GM23338 (cell line): ENCODE measurements around the gene PSMG1. TPM values are rescaled to one million over a fixed set of nuclear protein-coding genes. Genes with fewer than 3 reads are reported as not detected.
A peak's percentile ranks its signal among the peaks of the same experiment; 100 is the strongest.

Experiments
- ATAC-seq: fragments of 200-7000 bp; cut with Tn5 transposase; 3 replicates; pipeline ENCODE4 v1.9.1; 2020
- DNase-seq: peaks from one replicate; pipeline ENCODE4 v3.0.0-alpha.2; 2015; ENCODE audit warnings: low spot score
- H2AFZ ChIP-seq: fragments of 200-600 bp; sonication (generic); 2 replicates; pipeline ENCODE4 v1.8.0; 2016; ENCODE audit warnings: antibody characterized with exemption, mild to moderate bottlenecking, moderate library complexity
- H3F3A ChIP-seq: fragments of 200-600 bp; sonication (generic); replicated peaks from 2 replicates; pipeline ENCODE4 v1.8.0; 2017; ENCODE audit warnings: antibody characterized with exemption, mixed run types, low read depth
- H3K27ac ChIP-seq: fragments of 200-600 bp; sonication (generic); 2 replicates; pipeline ENCODE4 v1.6.1; 2016; ENCODE audit warnings: low read depth
- H3K27me3 ChIP-seq: fragments of 200-600 bp; sonication (generic); 2 replicates; pipeline ENCODE4 v1.8.0; 2016; ENCODE audit warnings: mild to moderate bottlenecking, mixed run types, moderate library complexity; ENCODE audit not compliant: insufficient read depth
- H3K36me3 ChIP-seq: fragments of 200-600 bp; sonication (generic); 2 replicates; pipeline ENCODE4 v1.8.0; 2016; ENCODE audit warnings: mild to moderate bottlenecking; ENCODE audit not compliant: insufficient read depth
- H3K4me1 ChIP-seq: fragments of 200-600 bp; sonication (generic); 2 replicates; pipeline ENCODE4 v1.8.0; 2016; ENCODE audit warnings: mild to moderate bottlenecking, moderate library complexity; ENCODE audit not compliant: insufficient read depth
- H3K4me2 ChIP-seq: fragments of 200-600 bp; sonication (generic); 2 replicates; pipeline ENCODE4 v1.7.1; 2017; ENCODE audit warnings: mixed run types
- H3K4me3 ChIP-seq: fragments of 200-600 bp; sonication (generic); 2 replicates; pipeline ENCODE4 v1.6.1; 2016; ENCODE audit warnings: mixed run types
- H3K79me2 ChIP-seq: fragments of 200-600 bp; sonication (generic); replicated peaks from 2 replicates; pipeline ENCODE4 v1.8.0; 2017; ENCODE audit warnings: mild to moderate bottlenecking; ENCODE audit not compliant: insufficient read depth
- H3K9me2 ChIP-seq: fragments of 200-600 bp; sonication (generic); 2 replicates; pipeline ENCODE4 v1.8.0; 2017; ENCODE audit not compliant: insufficient read depth
- H4K20me1 ChIP-seq: fragments of 200-600 bp; sonication (generic); replicated peaks from 2 replicates; pipeline ENCODE4 v1.8.0; 2017; ENCODE audit warnings: mild to moderate bottlenecking; ENCODE audit not compliant: insufficient read depth
- H3K27ac Mint-ChIP-seq: 2 replicates; pipeline ENCODE4 v1.8.0; 2020; ENCODE audit warnings: inconsistent platforms, mild to moderate bottlenecking, moderate library complexity, mixed read lengths
- H3K27me3 Mint-ChIP-seq: 3 replicates; pipeline ENCODE4 v1.8.0; 2022; ENCODE audit warnings: low read depth, mild to moderate bottlenecking, moderate library complexity, mixed read lengths, inconsistent platforms; ENCODE audit not compliant: insufficient read depth, poor library complexity
- H3K36me3 Mint-ChIP-seq: 3 replicates; pipeline ENCODE4 v1.8.0; 2021; ENCODE audit warnings: low read depth, mild to moderate bottlenecking, inconsistent platforms, moderate library complexity, mixed read lengths
- H3K4me1 Mint-ChIP-seq: 3 replicates; pipeline ENCODE4 v1.8.0; 2020; ENCODE audit warnings: mild to moderate bottlenecking, inconsistent platforms, mixed read lengths
- H3K4me3 Mint-ChIP-seq: 3 replicates; pipeline ENCODE4 v1.8.0; 2021; ENCODE audit warnings: moderate library complexity, mild to moderate bottlenecking, inconsistent platforms, mixed read lengths
- H3K9me3 Mint-ChIP-seq: 3 replicates; pipeline ENCODE4 v1.8.0; 2020; ENCODE audit warnings: moderate library complexity, mild to moderate bottlenecking, inconsistent platforms, mixed read lengths
- CREB1 ChIP-seq: fragments of 250-450 bp; sonication (Bioruptor Pico); IDR thresholded peaks from 2 replicates; pipeline ENCODE4 v1.5.0; 2020; ENCODE audit warnings: low read depth, mild to moderate bottlenecking, moderate library complexity
- ETS1 ChIP-seq: IDR thresholded peaks from 2 replicates; pipeline ENCODE4 v1.6.1; 2016; ENCODE audit warnings: antibody characterized with exemption
- EZH2 ChIP-seq: fragments of 200-600 bp; sonication (generic); IDR thresholded peaks from one replicate; pipeline ENCODE4 v1.8.0; 2017; ENCODE audit warnings: antibody characterized with exemption, mild to moderate bottlenecking, low read depth; ENCODE audit not compliant: unreplicated experiment
- EZH2phosphoT487 ChIP-seq: fragments of 200-600 bp; sonication (generic); IDR thresholded peaks from one replicate; pipeline ENCODE4 v1.8.1; 2018; ENCODE audit warnings: antibody characterized with exemption; ENCODE audit not compliant: unreplicated experiment
- JUNB ChIP-seq: IDR thresholded peaks from one replicate; pipeline ENCODE4 v1.6.1; 2016; ENCODE audit warnings: antibody characterized with exemption; ENCODE audit not compliant: unreplicated experiment
- NANOG ChIP-seq: IDR thresholded peaks from 2 replicates; pipeline ENCODE4 v1.6.1; 2016; ENCODE audit warnings: antibody characterized with exemption, borderline replicate concordance
- POLR2AphosphoS5 ChIP-seq: IDR thresholded peaks from 2 replicates; pipeline ENCODE4 v1.6.1; 2016; ENCODE audit warnings: antibody characterized with exemption, low read depth
- REST ChIP-seq: IDR thresholded peaks from one replicate; pipeline ENCODE4 v1.6.1; 2018; ENCODE audit warnings: antibody characterized with exemption; ENCODE audit not compliant: unreplicated experiment
- STAT1 ChIP-seq: IDR thresholded peaks from one replicate; pipeline ENCODE4 v1.6.1; 2016; ENCODE audit warnings: antibody characterized with exemption; ENCODE audit not compliant: unreplicated experiment
- ZNF114 ChIP-seq: fragments of 250-450 bp; sonication (Bioruptor Pico); IDR thresholded peaks from 2 replicates; pipeline ENCODE4 v1.5.0; 2020; ENCODE audit warnings: mild to moderate bottlenecking, moderate library complexity
- ZNF331 ChIP-seq: fragments of 250-450 bp; sonication (Bioruptor Pico); IDR thresholded peaks from 2 replicates; pipeline ENCODE4 v1.5.0; 2020; ENCODE audit warnings: low read depth, mild to moderate bottlenecking, moderate library complexity
- long read RNA-seq: library from polyadenylated mRNA; unstranded; transcript quantifications from one replicate; pipeline ENCODE4 v2.0.0, GENCODE V29; 2020; ENCODE audit not compliant: unreplicated experiment
- polyA plus RNA-seq: library from polyadenylated mRNA; unstranded; fragments of >200 nt; fragmentation: Nextera tagmentation; extraction: Ambion mirVana; gene quantifications from 2 replicates; pipeline ENCODE4 v1.2.1, GENCODE V29; 2016
- total RNA-seq: library from RNA; depleted of rRNA; stranded (reverse); fragments of >200 nt; shearing (Covaris generic); gene quantifications from 2 replicates; pipeline ENCODE4 v1.2.3, GENCODE V29; 2014; rRNA removed

The PSMG1 gene
- total RNA-seq (69.8 and 78.4 TPM in 2 replicates), polyA plus RNA-seq (154 and 158 TPM in 2 replicates)
- long read RNA-seq, transcript PSMG1-201 (7 exons, 2,154 nt), result major isoform, 49 of 56 reads
- long read RNA-seq, partial matches to known transcripts, result 0 of 56 reads
- long read RNA-seq, other reads (novel, unspliced or antisense), result 4 of 56 reads

GRCh38 chr21:39183272-39184049 lies at the start of gene PSMG1:
PSMG1 (minus strand) TSS chr21:39183451; CDS start chr21:39183385, 66 bp downstream.
- Histone ChIP-seq H3K4me1 (peaks cover 17% of the 10 kb centered on the region; the same call in 1 of the 2 replicates), H3K4me2 (peak within 1 kb of the TSS; percentile 80), H3K9me2 (no peaks in the 10 kb centered on the region), H2AFZ (peak within 1 kb of the TSS; percentile 39; the same call in 1 of the 2 replicates), H3K27ac (peak within 1 kb of the TSS; percentile 83), H4K20me1 (peaks cover 8% of the 10 kb centered on the region), H3K27me3 (no peaks in the 10 kb centered on the region), H3K4me3 (peak within 1 kb of the TSS; percentile 71), H3K79me2 (peaks cover 33% of the 10 kb centered on the region), H3K36me3 (no peaks in the 10 kb centered on the region), H3F3A (no peaks in the 10 kb centered on the region; the same call in 1 of the 2 replicates)
- H3K36me3 Mint-ChIP-seq, result peaks cover 23% of the 10 kb centered on the region
- H3K9me3 Mint-ChIP-seq, result no peaks in the 10 kb centered on the region
- H3K4me3 Mint-ChIP-seq, result peak within 1 kb of the TSS; percentile 97
- TF ChIP-seq ZNF114 (CRISPR knock-in tag) (no peak), POLR2AphosphoS5 (peak; percentile 95), EZH2phosphoT487 (no peak)
- DNase-seq (peak; percentile 96), ATAC-seq (peak; percentile 89)
- H3K4me1 Mint-ChIP-seq, result peaks cover 35% of the 10 kb centered on the region
- H3K27me3 Mint-ChIP-seq, result peaks cover 8% of the 10 kb centered on the region
- peak within 1 kb of the TSS; percentile 97 for H3K27ac Mint-ChIP-seq

- H3K36me3 Mint-ChIP-seq, result peaks cover 50% of the 10 kb centered on the region
- H3K79me2 ChIP-seq, result peaks cover 9% of the 10 kb centered on the region
- H3K4me3 ChIP-seq, result no peak overlapping the region
- peaks cover 19% of the 10 kb centered on the region; the same call in 1 of the 2 replicates for H3K36me3 ChIP-seq
- no peaks in the 10 kb centered on the region for H3F3A ChIP-seq
- H3K4me3 Mint-ChIP-seq, result no peak overlapping the region
- no peak overlapping the region for H3K27ac Mint-ChIP-seq
- no peak overlapping the region for H3K4me2 ChIP-seq
- H3K9me3 Mint-ChIP-seq, result no peaks in the 10 kb centered on the region
- no peaks in the 10 kb centered on the region for H3K27me3 ChIP-seq
- no peak overlapping the region for H2AFZ ChIP-seq
- no peak overlapping the region for H3K27ac ChIP-seq
- ATAC-seq, result no peak
- no peaks in the 10 kb centered on the region for H3K27me3 Mint-ChIP-seq
- H3K9me2 ChIP-seq, result no peaks in the 10 kb centered on the region
- DNase-seq, result no peak
- H3K4me1 Mint-ChIP-seq, result no peaks in the 10 kb centered on the region
- no peaks in the 10 kb centered on the region for H3K4me1 ChIP-seq
- H4K20me1 ChIP-seq, result no peaks in the 10 kb centered on the region; the same call in 1 of the 2 replicates
- TF ChIP-seq EZH2, result no peak
- TF ChIP-seq CREB1, result no peak
- TF ChIP-seq STAT1, result no peak
- TF ChIP-seq POLR2AphosphoS5, result no peak
- no peak for TF ChIP-seq NANOG
- TF ChIP-seq ZNF331, result no peak
- no peak for TF ChIP-seq ZNF114 (CRISPR knock-in tag)
- no peak for TF ChIP-seq ETS1
- no peak for TF ChIP-seq JUNB
- TF ChIP-seq REST, result no peak
These were observed 49.6 kb upstream of the PSMG1 start for GRCh38 chr21:39232861-39233291.
